ENCODE measurements around the gene APOL6. TPM values are rescaled to one million over a fixed set of nuclear protein-coding genes. Genes with fewer than 3 reads are reported as not detected.
A peak's percentile ranks its signal among the peaks of the same experiment; 100 is the strongest.
"Not testable (repeated sequence)": the region's sequence is repeated elsewhere in the genome, so short reads cannot be mapped to it uniquely, and the experiment has no call there.

Gene APOL6
- total RNA-seq, 2 experiments from 2014 or later, result 62.3 to 63.2 TPM

GRCh38 chr22:35619336-35620094 is 28.7 kb upstream of the APOL6 start:
- H3K36me3 Mint-ChIP-seq (ENCODE audit: low read depth), result no peaks in the 10 kb centered on the region
- CTCF ChIA-PET, result no interaction called here
- peaks cover 2% of the 10 kb centered on the region for H3K4me1 Mint-ChIP-seq (ENCODE audit: low read depth)
- H3K9me3 Mint-ChIP-seq (ENCODE audit: insufficient read depth), result no peaks in the 10 kb centered on the region
- DNase-seq (no peak), ATAC-seq (no peak)
- peaks cover 6% of the 10 kb centered on the region for H3K27me3 Mint-ChIP-seq (ENCODE audit: low read depth)
- no peak overlapping the region for H3K27ac Mint-ChIP-seq
- POLR2A ChIA-PET, result no interaction called here
- H3K4me3 Mint-ChIP-seq, result no peak overlapping the region

GRCh38 chr22:35620624-35621251 is 27.5 kb upstream of the APOL6 start:
- H3K36me3 Mint-ChIP-seq (ENCODE audit: low read depth), result no peaks in the 10 kb centered on the region
- ATAC-seq (no peak), DNase-seq (no peak)
- peaks cover 12% of the 10 kb centered on the region for H3K27me3 Mint-ChIP-seq (ENCODE audit: low read depth)
- no peaks in the 10 kb centered on the region for H3K9me3 Mint-ChIP-seq (ENCODE audit: insufficient read depth)
- peaks cover 2% of the 10 kb centered on the region for H3K4me1 Mint-ChIP-seq (ENCODE audit: low read depth)
- ChIA-PET CTCF (interaction anchor here (1.0 to 1.7 kb wide), 3 partner anchors 9 to 270 kb away, joined by 3 to 9 read pairs (median 4); no protein-coding TSS in a partner anchor), POLR2A (no interaction called here)
- H3K27ac Mint-ChIP-seq, result no peak overlapping the region
- no peak overlapping the region for H3K4me3 Mint-ChIP-seq

- H3K27me3 Mint-ChIP-seq (ENCODE audit: low read depth), result peaks cover 12% of the 10 kb centered on the region
- H3K9me3 Mint-ChIP-seq (ENCODE audit: insufficient read depth), result no peaks in the 10 kb centered on the region
- H3K4me3 Mint-ChIP-seq, result no peak overlapping the region
- ChIA-PET POLR2A (no interaction called here), CTCF (interaction anchor here (1.0 to 1.7 kb wide), 4 partner anchors 9 to 402 kb away, joined by 3 to 9 read pairs (median 4); no protein-coding TSS in a partner anchor)
- H3K27ac Mint-ChIP-seq, result no peak overlapping the region
- DNase-seq, result no peak
- no peak for ATAC-seq
- H3K36me3 Mint-ChIP-seq (ENCODE audit: low read depth), result no peaks in the 10 kb centered on the region
- peaks cover 2% of the 10 kb centered on the region for H3K4me1 Mint-ChIP-seq (ENCODE audit: low read depth)
Observed at GRCh38 chr22:35621451-35621850, 26.8 kb upstream of the APOL6 start.

GRCh38 chr22:35622191-35622913 is 25.9 kb upstream of the APOL6 start:
- Mint-ChIP-seq H3K27ac (no peak overlapping the region), H3K4me3 (no peak overlapping the region), H3K4me1 (ENCODE audit: low read depth) (peaks cover 6% of the 10 kb centered on the region), H3K9me3 (ENCODE audit: insufficient read depth) (no peaks in the 10 kb centered on the region), H3K27me3 (ENCODE audit: low read depth) (peaks cover 8% of the 10 kb centered on the region), H3K36me3 (ENCODE audit: low read depth) (no peaks in the 10 kb centered on the region)
- ChIA-PET POLR2A (interaction anchor here (1.1 kb wide), 1 partner anchor 26 kb away, joined by 3 read pairs; the partner anchor contains the start of gene APOL6), CTCF (interaction anchor here (1.0 to 1.7 kb wide), 2 partner anchors 271 to 402 kb away, joined by 5 to 9 read pairs; no protein-coding TSS in a partner anchor)
- no peak for DNase-seq
- no peak for ATAC-seq

- ATAC-seq; DNase-seq; H3K9me3 Mint-ChIP-seq (ENCODE audit: insufficient read depth); H3K4me3 Mint-ChIP-seq; H3K27ac Mint-ChIP-seq; POLR2A ChIA-PET; H3K27me3 Mint-ChIP-seq (ENCODE audit: low read depth); H3K36me3 Mint-ChIP-seq (ENCODE audit: low read depth): not testable (repeated sequence)
- peaks cover 12% of the 10 kb centered on the region for H3K4me1 Mint-ChIP-seq (ENCODE audit: low read depth)
- CTCF ChIA-PET, result interaction anchor here (0.7 to 1.3 kb wide), 2 partner anchors 10 to 273 kb away, joined by 3 read pairs; no protein-coding TSS in a partner anchor
Observed at GRCh38 chr22:35623885-35624284, 24.4 kb upstream of the APOL6 start.

GRCh38 chr22:35624547-35624946 is 23.7 kb upstream of the APOL6 start:
- no peak for ATAC-seq
- ChIA-PET POLR2A (no interaction called here), CTCF (interaction anchor here (1.3 kb wide), 1 partner anchor 273 kb away, joined by 3 read pairs; no protein-coding TSS in a partner anchor)
- no peak for DNase-seq
- H3K4me3 Mint-ChIP-seq, result no peak overlapping the region
- no peak overlapping the region for H3K27ac Mint-ChIP-seq
- no peaks in the 10 kb centered on the region for H3K36me3 Mint-ChIP-seq (ENCODE audit: low read depth)
- peaks cover 8% of the 10 kb centered on the region for H3K27me3 Mint-ChIP-seq (ENCODE audit: low read depth)
- peaks cover 16% of the 10 kb centered on the region for H3K4me1 Mint-ChIP-seq (ENCODE audit: low read depth)
- no peaks in the 10 kb centered on the region for H3K9me3 Mint-ChIP-seq (ENCODE audit: insufficient read depth)

GRCh38 chr22:35625763-35626432 is 22.3 kb upstream of the APOL6 start:
- Mint-ChIP-seq H3K36me3 (ENCODE audit: low read depth) (no peaks in the 10 kb centered on the region), H3K9me3 (ENCODE audit: insufficient read depth) (no peaks in the 10 kb centered on the region), H3K27ac (no peak overlapping the region), H3K27me3 (ENCODE audit: low read depth) (peaks cover 8% of the 10 kb centered on the region), H3K4me1 (ENCODE audit: low read depth) (peaks cover 25% of the 10 kb centered on the region), H3K4me3 (no peak overlapping the region)
- no peak for ATAC-seq
- CTCF ChIA-PET, result interaction anchor here (1.1 to 2.7 kb wide), 9 partner anchors 9 to 511 kb away, joined by 3 to 13 read pairs (median 4); partner anchors contain the start of genes APOL6 and MB
- POLR2A ChIA-PET, result interaction anchor here (0.6 kb wide), 1 partner anchor 22 kb away, joined by 3 read pairs; the partner anchor contains the start of gene APOL6
- no peak for DNase-seq

GRCh38 chr22:35627267-35628041 is 20.8 kb upstream of the APOL6 start:
- Mint-ChIP-seq H3K27me3 (ENCODE audit: low read depth) (peaks cover 8% of the 10 kb centered on the region), H3K4me3 (peak overlapping the region; percentile 74), H3K27ac (peak overlapping the region; percentile 53), H3K4me1 (ENCODE audit: low read depth) (peaks cover 25% of the 10 kb centered on the region), H3K9me3 (ENCODE audit: insufficient read depth) (no peaks in the 10 kb centered on the region), H3K36me3 (ENCODE audit: low read depth) (no peaks in the 10 kb centered on the region)
- CTCF ChIA-PET, result interaction anchor here (0.6 to 2.7 kb wide), 19 partner anchors 11 to 509 kb away, joined by 3 to 14 read pairs (median 4); partner anchors contain the start of genes APOL6 and MB
- DNase-seq (peak; percentile 66), ATAC-seq (peak; percentile 48)
- POLR2A ChIA-PET, result interaction anchor here (1.2 kb wide), 1 partner anchor 21 kb away, joined by 3 read pairs; the partner anchor contains the start of gene APOL6

- ChIA-PET CTCF (interaction anchor here (1.3 to 2.5 kb wide), 2 partner anchors 36 to 437 kb away, joined by 4 to 14 read pairs; no protein-coding TSS in a partner anchor), POLR2A (interaction anchor here (0.6 to 1.0 kb wide), 2 partner anchors 19 to 38 kb away, joined by 3 read pairs; partner anchors contain the start of gene APOL6)
- peaks cover 8% of the 10 kb centered on the region for H3K27me3 Mint-ChIP-seq (ENCODE audit: low read depth)
- no peak for ATAC-seq
- H3K27ac Mint-ChIP-seq, result no peak overlapping the region
- no peak for DNase-seq
- no peak overlapping the region for H3K4me3 Mint-ChIP-seq
- H3K4me1 Mint-ChIP-seq (ENCODE audit: low read depth), result peaks cover 30% of the 10 kb centered on the region
- H3K36me3 Mint-ChIP-seq (ENCODE audit: low read depth), result no peaks in the 10 kb centered on the region
- no peaks in the 10 kb centered on the region for H3K9me3 Mint-ChIP-seq (ENCODE audit: insufficient read depth)
Observed at GRCh38 chr22:35628732-35629131, 19.5 kb upstream of the APOL6 start.

- H3K27ac Mint-ChIP-seq, result peak overlapping the region; percentile 68
- DNase-seq, result peak; percentile 68
- H3K4me1 Mint-ChIP-seq (ENCODE audit: low read depth), result peaks cover 35% of the 10 kb centered on the region
- H3K9me3 Mint-ChIP-seq (ENCODE audit: insufficient read depth), result no peaks in the 10 kb centered on the region
- H3K27me3 Mint-ChIP-seq (ENCODE audit: low read depth), result peaks cover 6% of the 10 kb centered on the region
- no peak overlapping the region for H3K4me3 Mint-ChIP-seq
- no peak for ATAC-seq
- ChIA-PET POLR2A (interaction anchor here (0.6 to 1.5 kb wide), 3 partner anchors 18 to 33 kb away, joined by 3 to 9 read pairs (median 3); partner anchors contain the start of gene APOL6), CTCF (interaction anchor here (1.0 to 1.3 kb wide), 2 partner anchors 8 to 35 kb away, joined by 3 to 4 read pairs; no protein-coding TSS in a partner anchor)
- no peaks in the 10 kb centered on the region for H3K36me3 Mint-ChIP-seq (ENCODE audit: low read depth)
Observed at GRCh38 chr22:35629406-35630216, 18.6 kb upstream of the APOL6 start.
